ENCODE results near the gene ADGRF3.

ADGRF3 gene

DNA sequence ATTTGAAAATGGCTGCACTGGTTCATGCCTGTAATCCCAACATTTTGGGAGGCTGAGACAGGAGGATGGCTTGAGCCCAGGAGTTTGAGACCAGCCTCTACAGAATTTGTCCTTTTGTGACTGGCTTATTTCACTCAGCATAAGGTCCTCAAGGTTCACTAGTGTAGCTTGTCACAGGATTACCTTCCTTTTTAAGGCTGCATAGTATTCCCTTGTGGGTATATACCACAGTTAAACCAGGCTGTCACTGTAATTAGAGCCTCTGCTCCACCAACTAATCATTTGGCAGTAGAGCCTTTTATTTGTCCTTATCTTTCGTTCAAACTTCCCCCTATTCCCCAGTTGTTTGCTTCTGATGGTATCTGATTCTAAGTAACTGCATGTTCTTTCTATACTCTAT lies 51.1 kb downstream of the ADGRF3 start:
- no peak overlapping the region for H3K4me3 ChIP-seq (replicated peaks; ENCODE audit: insufficient read depth, low read length)
- H3K27me3 ChIP-seq (ENCODE audit: insufficient read depth, poor library complexity, severe bottlenecking): no peaks in the 10 kb centered on the region
- DNase-seq (ENCODE audit: low read depth in 1 of 2, low spot score in 1 of 2): no peak
- no peak for TF ChIP-seq SPI1 (IDR thresholded peaks at IDR 0.05; ENCODE audit: borderline replicate concordance, low read depth)
- TF ChIP-seq, protein P1, sequence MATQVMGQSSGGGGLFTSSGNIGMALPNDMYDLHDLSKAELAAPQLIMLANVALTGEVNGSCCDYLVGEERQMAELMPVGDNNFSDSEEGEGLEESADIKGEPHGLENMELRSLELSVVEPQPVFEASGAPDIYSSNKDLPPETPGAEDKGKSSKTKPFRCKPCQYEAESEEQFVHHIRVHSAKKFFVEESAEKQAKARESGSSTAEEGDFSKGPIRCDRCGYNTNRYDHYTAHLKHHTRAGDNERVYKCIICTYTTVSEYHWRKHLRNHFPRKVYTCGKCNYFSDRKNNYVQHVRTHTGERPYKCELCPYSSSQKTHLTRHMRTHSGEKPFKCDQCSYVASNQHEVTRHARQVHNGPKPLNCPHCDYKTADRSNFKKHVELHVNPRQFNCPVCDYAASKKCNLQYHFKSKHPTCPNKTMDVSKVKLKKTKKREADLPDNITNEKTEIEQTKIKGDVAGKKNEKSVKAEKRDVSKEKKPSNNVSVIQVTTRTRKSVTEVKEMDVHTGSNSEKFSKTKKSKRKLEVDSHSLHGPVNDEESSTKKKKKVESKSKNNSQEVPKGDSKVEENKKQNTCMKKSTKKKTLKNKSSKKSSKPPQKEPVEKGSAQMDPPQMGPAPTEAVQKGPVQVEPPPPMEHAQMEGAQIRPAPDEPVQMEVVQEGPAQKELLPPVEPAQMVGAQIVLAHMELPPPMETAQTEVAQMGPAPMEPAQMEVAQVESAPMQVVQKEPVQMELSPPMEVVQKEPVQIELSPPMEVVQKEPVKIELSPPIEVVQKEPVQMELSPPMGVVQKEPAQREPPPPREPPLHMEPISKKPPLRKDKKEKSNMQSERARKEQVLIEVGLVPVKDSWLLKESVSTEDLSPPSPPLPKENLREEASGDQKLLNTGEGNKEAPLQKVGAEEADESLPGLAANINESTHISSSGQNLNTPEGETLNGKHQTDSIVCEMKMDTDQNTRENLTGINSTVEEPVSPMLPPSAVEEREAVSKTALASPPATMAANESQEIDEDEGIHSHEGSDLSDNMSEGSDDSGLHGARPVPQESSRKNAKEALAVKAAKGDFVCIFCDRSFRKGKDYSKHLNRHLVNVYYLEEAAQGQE (IDR thresholded peaks at IDR 0.05; ENCODE audit: insufficient replicate concordance, low read depth): no peak
- no peak for TF ChIP-seq POLR2AphosphoS5 (IDR thresholded peaks at IDR 0.05; ENCODE audit: low read depth)
- TF ChIP-seq, protein P2, sequence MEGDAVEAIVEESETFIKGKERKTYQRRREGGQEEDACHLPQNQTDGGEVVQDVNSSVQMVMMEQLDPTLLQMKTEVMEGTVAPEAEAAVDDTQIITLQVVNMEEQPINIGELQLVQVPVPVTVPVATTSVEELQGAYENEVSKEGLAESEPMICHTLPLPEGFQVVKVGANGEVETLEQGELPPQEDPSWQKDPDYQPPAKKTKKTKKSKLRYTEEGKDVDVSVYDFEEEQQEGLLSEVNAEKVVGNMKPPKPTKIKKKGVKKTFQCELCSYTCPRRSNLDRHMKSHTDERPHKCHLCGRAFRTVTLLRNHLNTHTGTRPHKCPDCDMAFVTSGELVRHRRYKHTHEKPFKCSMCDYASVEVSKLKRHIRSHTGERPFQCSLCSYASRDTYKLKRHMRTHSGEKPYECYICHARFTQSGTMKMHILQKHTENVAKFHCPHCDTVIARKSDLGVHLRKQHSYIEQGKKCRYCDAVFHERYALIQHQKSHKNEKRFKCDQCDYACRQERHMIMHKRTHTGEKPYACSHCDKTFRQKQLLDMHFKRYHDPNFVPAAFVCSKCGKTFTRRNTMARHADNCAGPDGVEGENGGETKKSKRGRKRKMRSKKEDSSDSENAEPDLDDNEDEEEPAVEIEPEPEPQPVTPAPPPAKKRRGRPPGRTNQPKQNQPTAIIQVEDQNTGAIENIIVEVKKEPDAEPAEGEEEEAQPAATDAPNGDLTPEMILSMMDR (IDR thresholded peaks at IDR 0.05; ENCODE audit: insufficient read depth, low read length): no peak
- TF ChIP-seq GABPA (IDR thresholded peaks at IDR 0.05; ENCODE audit: low read depth): no peak
- H3K27ac ChIP-seq (replicated peaks): no peak overlapping the region

GRCh38 chr2:26292646-26293045 lies 53.9 kb downstream of the ADGRF3 start:
- TF ChIP-seq GABPA (IDR thresholded peaks at IDR 0.05; ENCODE audit: low read depth): no peak
- TF ChIP-seq, protein P2 (IDR thresholded peaks at IDR 0.05; ENCODE audit: insufficient read depth, low read length): no peak
- no peak for TF ChIP-seq POLR2AphosphoS5 (IDR thresholded peaks at IDR 0.05; ENCODE audit: low read depth)
- TF ChIP-seq, protein P1 (IDR thresholded peaks at IDR 0.05; ENCODE audit: insufficient replicate concordance, low read depth): no peak
- TF ChIP-seq SPI1 (IDR thresholded peaks at IDR 0.05; ENCODE audit: borderline replicate concordance, low read depth): no peak
- no peak for DNase-seq (ENCODE audit: low read depth in 1 of 2, low spot score in 1 of 2)
- no peak overlapping the region for H3K27ac ChIP-seq (replicated peaks)
- no peaks in the 10 kb centered on the region for H3K27me3 ChIP-seq (ENCODE audit: insufficient read depth, poor library complexity, severe bottlenecking)
- no peak overlapping the region for H3K4me3 ChIP-seq (replicated peaks; ENCODE audit: insufficient read depth, low read length)

GRCh38 chr2:26290001-26290400 lies 56.6 kb downstream of the ADGRF3 start:
- H3K4me3 ChIP-seq (replicated peaks; ENCODE audit: insufficient read depth, low read length): no peak overlapping the region
- no peak for DNase-seq (ENCODE audit: low read depth in 1 of 2, low spot score in 1 of 2)
- TF ChIP-seq, protein P2 (IDR thresholded peaks at IDR 0.05; ENCODE audit: insufficient read depth, low read length): no peak
- TF ChIP-seq SPI1 (IDR thresholded peaks at IDR 0.05; ENCODE audit: borderline replicate concordance, low read depth): no peak
- no peak for TF ChIP-seq POLR2AphosphoS5 (IDR thresholded peaks at IDR 0.05; ENCODE audit: low read depth)
- TF ChIP-seq, protein P1 (IDR thresholded peaks at IDR 0.05; ENCODE audit: insufficient replicate concordance, low read depth): no peak
- TF ChIP-seq GABPA (IDR thresholded peaks at IDR 0.05; ENCODE audit: low read depth): no peak
- no peaks in the 10 kb centered on the region for H3K27me3 ChIP-seq (ENCODE audit: insufficient read depth, poor library complexity, severe bottlenecking)
- no peak overlapping the region for H3K27ac ChIP-seq (replicated peaks)

Data from HL-60 (cell line).